ENCODE results near the gene PREP.

PREP gene

DNA sequence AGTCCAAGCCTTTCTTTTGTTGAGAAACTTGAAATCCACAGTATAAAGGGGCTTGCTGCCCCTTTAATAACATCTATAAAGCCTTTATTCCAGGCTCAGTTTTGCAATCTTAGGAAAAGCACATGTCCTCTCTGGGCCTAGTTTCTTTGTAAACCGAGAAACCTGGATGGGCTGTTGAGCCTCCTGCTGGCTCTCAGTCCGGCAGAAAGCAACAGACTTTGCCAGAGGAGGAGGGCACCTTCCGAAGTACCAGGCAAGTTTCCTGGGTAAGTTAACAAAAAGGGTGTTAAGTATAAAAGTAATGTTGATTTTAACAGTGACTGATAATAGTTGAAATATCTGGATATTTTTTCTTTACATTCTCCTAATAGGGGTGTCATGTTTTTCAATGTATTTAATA, 124.1 kb downstream of the PREP start:
- no peak for TF ChIP-seq CTCF (IDR thresholded peaks at IDR 0.05; ENCODE audit: extremely low read depth, missing control alignments)
- DNase-seq (ENCODE audit: low spot score), result no peak

GRCh38 chr6:105278035-105278434, 124.8 kb downstream of the PREP start:
- no peak for TF ChIP-seq CTCF (IDR thresholded peaks at IDR 0.05; ENCODE audit: extremely low read depth, missing control alignments)
- DNase-seq (ENCODE audit: low spot score), result no peak

GRCh38 chr6:105276374-105276773, 126.5 kb downstream of the PREP start:
- no peak for DNase-seq (ENCODE audit: low spot score)
- no peak for TF ChIP-seq CTCF (IDR thresholded peaks at IDR 0.05; ENCODE audit: extremely low read depth, missing control alignments)

GRCh38 chr6:105275542-105275941, 127.3 kb downstream of the PREP start:
- no peak for TF ChIP-seq CTCF (IDR thresholded peaks at IDR 0.05; ENCODE audit: extremely low read depth, missing control alignments)
- no peak for DNase-seq (ENCODE audit: low spot score)

DNA sequence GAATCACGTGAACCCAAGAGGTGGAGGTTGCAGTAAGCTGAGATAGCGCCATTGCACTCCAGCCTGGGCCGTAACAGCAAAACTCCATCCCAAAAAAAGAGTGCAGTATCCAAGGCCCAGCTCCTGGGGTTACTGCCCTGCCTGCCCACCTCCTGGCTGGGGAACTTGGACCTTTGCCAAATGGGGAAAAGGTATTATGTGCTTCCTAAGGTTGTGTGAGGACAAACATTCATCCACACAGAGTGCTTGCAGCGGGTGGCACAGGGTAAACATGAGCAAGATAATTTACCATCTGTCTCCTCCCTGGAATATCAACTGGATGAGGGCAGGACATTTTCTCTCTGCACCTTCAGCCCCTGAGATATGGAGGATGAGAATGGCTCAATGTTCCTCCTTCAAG, 128.2 kb downstream of the PREP start:
- no peak for TF ChIP-seq CTCF (IDR thresholded peaks at IDR 0.05; ENCODE audit: extremely low read depth, missing control alignments)
- DNase-seq (ENCODE audit: low spot score), result no peak

GRCh38 chr6:105273589-105273988, 129.3 kb downstream of the PREP start:
- no peak for DNase-seq (ENCODE audit: low spot score)

DNA sequence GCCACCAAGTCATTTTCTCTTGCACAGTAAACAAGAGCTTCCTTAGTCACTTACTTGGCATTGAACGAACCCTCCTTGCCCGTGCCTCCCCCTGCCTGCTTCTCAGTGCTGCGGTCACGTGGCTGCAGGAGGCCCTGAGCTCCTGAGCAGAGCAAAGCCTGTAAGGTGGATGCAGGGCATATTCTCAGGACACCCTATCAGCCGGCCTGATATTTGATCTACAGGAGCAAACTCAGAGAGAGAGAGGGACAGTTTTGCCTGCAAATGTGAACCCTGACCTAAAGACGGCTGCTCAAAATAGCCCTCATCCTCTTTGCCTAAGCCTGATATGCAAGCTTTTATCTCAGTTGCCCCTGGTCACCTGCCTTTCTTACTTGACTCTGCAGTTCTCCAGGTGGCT, 130.1 kb downstream of the PREP start:
- no peak for DNase-seq (ENCODE audit: low spot score)
- TF ChIP-seq CTCF (IDR thresholded peaks at IDR 0.05; ENCODE audit: extremely low read depth, missing control alignments), result no peak

More at GRCh38 chr6:105273589-105273988, 129.3 kb downstream of the PREP start:
- no peak for TF ChIP-seq CTCF (IDR thresholded peaks at IDR 0.05; ENCODE audit: extremely low read depth, missing control alignments)

All from GM20000 (cell line).